IMR-90 (cell line): ENCODE results near the gene ECHS1. TPM values are rescaled to one million over a fixed set of nuclear protein-coding genes. Genes with fewer than 3 reads are reported as not detected.
A peak's percentile ranks its signal among the peaks of the same experiment; 100 is the strongest.

ENCODE experiments used
- ATAC-seq: fragments of 200-7000 bp; cut with Tn5 transposase; 2 replicates; pipeline ENCODE4 v1.9.1; 2020; ENCODE audit warnings: low read depth, mild to moderate bottlenecking, moderate library complexity
- BruUV-seq: library from RNA; stranded (reverse); fragments of 400-500 nt; replicated peaks from 2 replicates; lab custom pipeline; 2021; lab: Mats Ljungman, UMichigan
- CTCF ChIA-PET: fragments of 300-600 bp; formaldehyde crosslinking; extraction: SDS; loops from one replicate; lab custom pipeline; 2021; ENCODE audit warnings: antibody characterized with exemption; lab: Yijun Ruan, JAX
- POLR2A ChIA-PET: fragments of 300-600 bp; sonication (Branson Sonifier 250); formaldehyde crosslinking; loops from one replicate; lab custom pipeline; 2022; ENCODE audit warnings: antibody characterized with exemption; ENCODE audit not compliant: unreplicated experiment; lab: Charles Lee
- DNase-seq: peaks from one replicate; pipeline ENCODE4 v3.0.0; 2013
- H2AFZ ChIP-seq: replicated peaks from 2 replicates; pipeline ENCODE3; 2013; ENCODE audit warnings: low read length, mild to moderate bottlenecking; ENCODE audit not compliant: poor library complexity
- H2AK5ac ChIP-seq: 2 replicates; pipeline ENCODE4 v1.6.1; 2013; ENCODE audit warnings: low read depth, low read length, inconsistent platforms
- H2AK9ac ChIP-seq: replicated peaks from 2 replicates; pipeline ENCODE3; 2013; ENCODE audit warnings: mild to moderate bottlenecking, low read depth, low read length, moderate library complexity; ENCODE audit not compliant: poor library complexity
- H2BK120ac ChIP-seq: 2 replicates; pipeline ENCODE4 v1.6.1; 2013; ENCODE audit warnings: low read depth, low read length, inconsistent platforms
- H2BK15ac ChIP-seq: 3 replicates; pipeline ENCODE4 v1.6.1; 2013; ENCODE audit warnings: low read depth, low read length, inconsistent platforms
- H2BK20ac ChIP-seq: 2 replicates; pipeline ENCODE4 v1.6.1; 2013; ENCODE audit warnings: low read depth, mild to moderate bottlenecking, inconsistent platforms, low read length, moderate library complexity
- H2BK5ac ChIP-seq: 2 replicates; pipeline ENCODE4 v1.6.1; 2013; ENCODE audit warnings: mild to moderate bottlenecking, low read depth, low read length, inconsistent platforms; ENCODE audit not compliant: poor library complexity, severe bottlenecking
- H3K14ac ChIP-seq: replicated peaks from 2 replicates; pipeline ENCODE4 v1.6.1; 2013; ENCODE audit warnings: low read depth, low read length, inconsistent platforms
- H3K18ac ChIP-seq: 2 replicates; pipeline ENCODE4 v1.6.1; 2013; ENCODE audit warnings: low read depth, low read length, control low read depth
- H3K23ac ChIP-seq: 2 replicates; pipeline ENCODE4 v1.6.1; 2013; ENCODE audit warnings: low read depth, low read length, inconsistent platforms
- H3K27ac ChIP-seq: 2 replicates; pipeline ENCODE4 v1.5.1; 2013; ENCODE audit warnings: mild to moderate bottlenecking, control low read depth, low read length; ENCODE audit not compliant: insufficient read depth
- H3K27me3 ChIP-seq: 2 replicates; pipeline ENCODE4 v1.6.1; 2013; ENCODE audit warnings: low read length; ENCODE audit not compliant: control insufficient read depth, insufficient read depth
- H3K36me3 ChIP-seq: 2 replicates; pipeline ENCODE4 v1.6.1; 2013; ENCODE audit warnings: low read length, mixed read lengths; ENCODE audit not compliant: control insufficient read depth, insufficient read depth
- H3K4ac ChIP-seq: 2 replicates; pipeline ENCODE4 v1.6.1; 2013; ENCODE audit warnings: low read depth, low read length, inconsistent platforms
- H3K4me1 ChIP-seq: 2 replicates; pipeline ENCODE4 v1.6.1; 2013; ENCODE audit warnings: low read length, mixed read lengths; ENCODE audit not compliant: control insufficient read depth, insufficient read depth
- H3K4me2 ChIP-seq: 2 replicates; pipeline ENCODE4 v1.6.1; 2013; ENCODE audit warnings: low read depth, mild to moderate bottlenecking, control low read depth, low read length, moderate library complexity
- H3K4me3 ChIP-seq: 2 replicates; pipeline ENCODE4 v1.5.1; 2013; ENCODE audit warnings: low read depth, mild to moderate bottlenecking, control low read depth, low read length, moderate library complexity; ENCODE audit not compliant: insufficient read depth
- H3K56ac ChIP-seq: 2 replicates; pipeline ENCODE4 v1.6.1; 2013; ENCODE audit warnings: low read length, inconsistent platforms; ENCODE audit not compliant: insufficient read depth; ENCODE audit errors: extremely low read depth
- H3K79me1 ChIP-seq, 2 experiments: 2 replicates each; pipeline ENCODE4 v1.6.1; 2013; ENCODE audit warnings: low read length in 2 of 2, inconsistent platforms in 1 of 2, low read depth in 1 of 2
- H3K9ac ChIP-seq: 2 replicates; pipeline ENCODE4 v1.6.1; 2013; ENCODE audit warnings: low read depth, low read length, control low read depth
- H3K9me1 ChIP-seq: 2 replicates; pipeline ENCODE4 v1.6.1; 2013; ENCODE audit warnings: low read length, inconsistent platforms; ENCODE audit not compliant: insufficient read depth
- H3K9me3 ChIP-seq: 2 replicates; pipeline ENCODE4 v1.6.1; 2013; ENCODE audit warnings: low read length; ENCODE audit not compliant: control insufficient read depth, insufficient read depth
- H4K20me1 ChIP-seq: 2 replicates; pipeline ENCODE4 v1.6.1; 2013; ENCODE audit warnings: low read length, inconsistent platforms; ENCODE audit not compliant: insufficient read depth
- H4K5ac ChIP-seq: 2 replicates; pipeline ENCODE4 v1.6.1; 2013; ENCODE audit warnings: mild to moderate bottlenecking, low read depth, low read length, control low read depth
- H4K8ac ChIP-seq, 2 experiments: 2 replicates each; pipeline ENCODE4 v1.6.1; 2013; ENCODE audit warnings: low read depth in 2 of 2, low read length in 2 of 2, control low read depth in 1 of 2, inconsistent platforms in 1 of 2
- H4K91ac ChIP-seq: 2 replicates; pipeline ENCODE4 v1.6.1; 2013; ENCODE audit warnings: low read depth, low read length, inconsistent platforms; ENCODE audit not compliant: insufficient read depth
- BHLHE40 ChIP-seq: fragments of 150-350 bp; IDR thresholded peaks from 2 replicates; pipeline ENCODE4 v1.6.1; 2016; ENCODE audit warnings: mild to moderate bottlenecking, low read depth, low read length
- FOS ChIP-seq: fragments of 150-350 bp; IDR thresholded peaks from 2 replicates; pipeline ENCODE4 v1.6.1; 2016; ENCODE audit warnings: low read depth, low read length
- MAZ ChIP-seq: IDR thresholded peaks from 2 replicates; pipeline ENCODE4 v1.6.1; 2012; ENCODE audit warnings: low read depth, mild to moderate bottlenecking, low read length, improper control_type of control experiment, moderate library complexity, borderline replicate concordance
- MXI1 ChIP-seq: IDR thresholded peaks from 2 replicates; pipeline ENCODE4 v1.6.1; 2012; ENCODE audit warnings: low read depth, mild to moderate bottlenecking, low read length, moderate library complexity, borderline replicate concordance
- NFE2L2 ChIP-seq: fragments of 150-350 bp; IDR thresholded peaks from 2 replicates; pipeline ENCODE4 v1.6.1; 2016; ENCODE audit warnings: low read depth, mild to moderate bottlenecking, low read length
- RCOR1 ChIP-seq: IDR thresholded peaks from 2 replicates; pipeline ENCODE4 v1.6.1; 2012; ENCODE audit warnings: mild to moderate bottlenecking, low read length, improper control_type of control experiment; ENCODE audit not compliant: insufficient replicate concordance
- USF2 ChIP-seq: fragments of 150-350 bp; IDR thresholded peaks from 2 replicates; pipeline ENCODE4 v1.6.1; 2017; ENCODE audit warnings: mild to moderate bottlenecking, antibody characterized with exemption, low read length, low read depth
- WGBS, 2 experiments: methylation state at CpG; one replicate each; pipeline versions ENCODE4 v1.1.5 to v1.1.7; 2013; ENCODE audit warnings: missing lambda C conversion rate in 2 of 2; ENCODE audit not compliant: insufficient read length in 1 of 2; ENCODE audit errors: extremely low coverage in 2 of 2; 5-methylcytosine and 5-hydroxymethylcytosine counted together
- dilution Hi-C: fragments of 300-500 bp; cut with HindIII; formaldehyde crosslinking; loops from one replicate; pipeline ENCODE4 v1.14.3; 2018; ENCODE audit warnings: low sequenced_read_pairs; ENCODE audit not compliant: unreplicated experiment
- in situ Hi-C: fragments of 300-500 bp; cut with MboI; formaldehyde crosslinking; loops from 3 replicates; pipeline ENCODE4 v1.14.3; 2019; ENCODE audit warnings: low sequenced_read_pairs, inconsistent platforms, mixed read lengths
- intact Hi-C: fragments of 100-400 bp; cut with micrococcal nuclease; formaldehyde crosslinking; loops from 2 replicates; pipeline ENCODE4 v1.10.0; 2022
- polyA plus RNA-seq, 3 experiments: library from polyadenylated mRNA; depleted of rRNA; stranded (reverse); fragments of >200 nt; gene quantifications; 2 replicates each; pipeline ENCODE4 v1.2.3, GENCODE V29; 2012; ENCODE audit warnings: low replicate concordance in 1 of 3
- total RNA-seq: library from RNA; depleted of rRNA; stranded (reverse); fragments of >200 nt; gene quantifications from 2 replicates; pipeline ENCODE4 v1.2.3, GENCODE V29; 2012

Gene ECHS1
- total and polyA plus RNA-seq, 2 of the 4 experiments (the other 2 are of a cell fraction) = 60.8 to 84.2 TPM

- Histone ChIP-seq H4K20me1 (peaks cover 8% of the 10 kb centered on the region), H3K23ac (no peak overlapping the region), H3K18ac (no peak overlapping the region), H3K56ac (no peak overlapping the region), H3K79me1 (peaks cover 22 to 40% of the 10 kb centered on the region in 2 experiments), H3K4ac (no peak overlapping the region), H3K4me1 (peaks cover 4% of the 10 kb centered on the region; the same call in 1 of the 2 replicates), H3K4me2 (peak overlapping the region; percentile 22; the same call in 1 of the 2 replicates), H2BK20ac (no peak overlapping the region), H4K91ac (no peak overlapping the region), H3K4me3 (no peak overlapping the region), H3K27me3 (no peaks in the 10 kb centered on the region), H3K9me1 (peaks cover 6% of the 10 kb centered on the region; the same call in 1 of the 2 replicates), H3K9me3 (peaks cover 2% of the 10 kb centered on the region), H3K9ac (no peak overlapping the region), H4K5ac (no peak overlapping the region), H2BK120ac (no peak overlapping the region), H2BK5ac (no peak overlapping the region), H2AK5ac (no peak overlapping the region), H2AFZ (no peak overlapping the region), H4K8ac (no peak overlapping the region), H3K27ac (no peak overlapping the region), H3K14ac (no peak overlapping the region), H2AK9ac (no peak overlapping the region), H2BK15ac (no peak overlapping the region), H3K36me3 (peaks cover 43% of the 10 kb centered on the region)
- TF ChIP-seq USF2 = no peak
- no peak for TF ChIP-seq FOS
- TF ChIP-seq NFE2L2 = no peak
- no peak for TF ChIP-seq BHLHE40
- TF ChIP-seq MXI1 = no peak
- TF ChIP-seq MAZ = no peak
- TF ChIP-seq RCOR1 = no peak
- ATAC-seq (peak; percentile 79), DNase-seq (peak; percentile 36)
- POLR2A ChIA-PET = no interaction called here
- no TSS peak for BruUV-seq
- CTCF ChIA-PET = interaction anchor here (0.6 kb wide), 1 partner anchor 22 kb away, joined by 4 read pairs; no protein-coding TSS in a partner anchor
- dilution Hi-C loops (no loop called here), in situ Hi-C loops (no loop called here), intact Hi-C loops (no loop called here)
- WGBS, 2 experiments = no CpG with 5 or more reads among the region's 8 CpGs
These were observed 32.8 kb upstream of the ECHS1 start for GRCh38 chr10:133405844-133406527.
